A673 (cell line): Measurements from ENCODE around the gene MLF2. TPM values are rescaled to one million over a fixed set of nuclear protein-coding genes. Genes with fewer than 3 reads are reported as not detected.
A peak's percentile ranks its signal among the peaks of the same experiment; 100 is the strongest.

Experiments used
- BruUV-seq: library from RNA; stranded (reverse); fragments of 400-500 nt; replicated peaks from 2 replicates; lab custom pipeline; 2021; lab: Mats Ljungman, UMichigan
- CTCF ChIA-PET: fragments of 300-600 bp; sonication (Branson Sonifier 250); formaldehyde crosslinking; loops from one replicate; lab custom pipeline; 2022; ENCODE audit warnings: antibody characterized with exemption; lab: Charles Lee
- POLR2A ChIA-PET: fragments of 300-600 bp; sonication (Branson Sonifier 250); formaldehyde crosslinking; loops from one replicate; lab custom pipeline; 2022; ENCODE audit warnings: antibody characterized with exemption; ENCODE audit not compliant: low non-redundant PET; lab: Charles Lee
- DNase-seq: peaks from one replicate; pipeline ENCODE4 v3.0.0-alpha.2; 2015; ENCODE audit warnings: low spot score
- H3K27ac ChIP-seq: fragments of 200-600 bp; sonication (generic); 2 replicates; pipeline ENCODE4 v1.5.1; 2016; ENCODE audit warnings: mixed run types, low read depth, mild to moderate bottlenecking, mixed read lengths, antibody characterized with exemption, low read length; ENCODE audit not compliant: poor library complexity, severe bottlenecking
- H3K27me3 ChIP-seq: fragments of 200-600 bp; sonication (generic); replicated peaks from 2 replicates; pipeline ENCODE4 v1.6.1; 2017; ENCODE audit warnings: mixed run types, low read depth, mild to moderate bottlenecking, mixed read lengths, antibody characterized with exemption, low read length; ENCODE audit not compliant: insufficient read depth, poor library complexity
- H3K36me3 ChIP-seq: fragments of 200-600 bp; sonication (generic); 2 replicates; pipeline ENCODE4 v1.6.1; 2016; ENCODE audit warnings: mixed run types, mild to moderate bottlenecking, mixed read lengths, antibody characterized with exemption, low read length; ENCODE audit not compliant: insufficient read depth, poor library complexity, severe bottlenecking
- H3K4me1 ChIP-seq: fragments of 200-600 bp; sonication (generic); 2 replicates; pipeline ENCODE4 v1.6.1; 2017; ENCODE audit warnings: mixed run types, mild to moderate bottlenecking, mixed read lengths, antibody characterized with exemption, low read length; ENCODE audit not compliant: insufficient read depth, poor library complexity, severe bottlenecking
- H3K4me3 ChIP-seq: fragments of 200-600 bp; sonication (generic); 2 replicates; pipeline ENCODE4 v1.5.1; 2016; ENCODE audit warnings: low read depth, mixed run types, mild to moderate bottlenecking, mixed read lengths, low read length; ENCODE audit not compliant: poor library complexity, severe bottlenecking
- H3K9me3 ChIP-seq: fragments of 200-600 bp; sonication (generic); 2 replicates; pipeline ENCODE4 v1.6.1; 2016; ENCODE audit warnings: mixed run types, low read depth, mild to moderate bottlenecking, mixed read lengths, antibody characterized with exemption, low read length; ENCODE audit not compliant: poor library complexity, severe bottlenecking
- CTCF ChIP-seq: fragments of 300-800, 200-600 bp; sonication (generic); conservative IDR thresholded peaks from 2 replicates; pipeline ENCODE4 v1.5.1; 2017; ENCODE audit warnings: low read depth, mild to moderate bottlenecking, antibody characterized with exemption, low read length, moderate library complexity, mixed read lengths
- EZH2 ChIP-seq: fragments of 200-600 bp; sonication (generic); IDR thresholded peaks from 2 replicates; pipeline ENCODE4 v1.6.1; 2017; ENCODE audit warnings: borderline replicate concordance, low read depth, mild to moderate bottlenecking, mixed read lengths, antibody characterized with exemption, low read length; ENCODE audit not compliant: poor library complexity, severe bottlenecking
- intact Hi-C: fragments of 100-400 bp; cut with micrococcal nuclease; formaldehyde crosslinking; loops from one replicate; pipeline ENCODE4 v1.10.0; 2022; ENCODE audit not compliant: unreplicated experiment
- total RNA-seq: library from RNA; stranded (reverse); gene quantifications from 2 replicates; pipeline ENCODE4 v1.2.3, GENCODE V29; 2021

MLF2 gene
- total RNA-seq, 1 experiment from 2014 or later, result 242 TPM

GRCh38 chr12:6764011-6764828, 11.3 kb upstream of the MLF2 start:
- H3K4me1 ChIP-seq, result peaks cover 36% of the 10 kb centered on the region
- peak; percentile 100 for DNase-seq
- intact Hi-C loops, result loop anchor here (1.0 to 10.0 kb wide), 2 partner anchors 40 to 201 kb away; partner anchors contain the start of gene COPS7A
- BruUV-seq, result no TSS peak
- no peaks in the 10 kb centered on the region for H3K27me3 ChIP-seq
- no peaks in the 10 kb centered on the region for H3K9me3 ChIP-seq
- H3K36me3 ChIP-seq, result peaks cover under 1% of the 10 kb centered on the region
- ChIA-PET CTCF (interaction anchor here (0.7 kb wide), 1 partner anchor 11 kb away, joined by 3 read pairs; the partner anchor contains the start of gene MLF2), POLR2A (no interaction called here)
- TF ChIP-seq CTCF, result no peak
- TF ChIP-seq EZH2, result no peak
- peak overlapping the region; percentile 97 for H3K4me3 ChIP-seq
- peak overlapping the region; percentile 89 for H3K27ac ChIP-seq

DNA sequence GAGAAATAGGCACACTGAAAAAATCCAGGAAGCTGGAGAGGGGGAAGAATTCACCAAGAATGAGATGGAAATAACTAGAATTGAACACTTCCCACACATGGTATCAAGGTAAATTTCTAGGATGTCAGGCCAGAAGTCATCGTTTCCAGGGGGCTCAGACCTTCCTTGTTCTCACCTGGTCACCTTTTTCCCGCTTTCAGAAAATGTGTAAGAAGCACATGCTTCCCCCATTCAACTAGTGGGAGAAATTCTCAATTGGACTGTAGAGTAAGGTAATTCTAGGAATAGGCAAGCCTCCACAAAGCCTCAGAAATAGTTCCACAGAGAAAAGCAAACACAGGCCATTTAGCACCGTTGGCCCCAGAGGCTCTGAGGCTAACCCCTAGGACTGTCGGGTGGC, 10.4 kb upstream of the MLF2 start:
- Histone ChIP-seq H3K27ac (peak overlapping the region; percentile 89), H3K9me3 (no peaks in the 10 kb centered on the region), H3K27me3 (no peaks in the 10 kb centered on the region), H3K36me3 (no peaks in the 10 kb centered on the region), H3K4me3 (no peak overlapping the region), H3K4me1 (peaks cover 28% of the 10 kb centered on the region)
- intact Hi-C loops, result loop anchor here (10.0 kb wide), 1 partner anchor 201 kb away; no protein-coding TSS in a partner anchor
- POLR2A ChIA-PET, result no interaction called here
- DNase-seq, result no peak
- TF ChIP-seq CTCF, result no peak
- TF ChIP-seq EZH2, result no peak
- no TSS peak for BruUV-seq
- CTCF ChIA-PET, result no interaction called here

- Histone ChIP-seq H3K4me3 (no peak overlapping the region), H3K27ac (no peak overlapping the region), H3K36me3 (no peaks in the 10 kb centered on the region), H3K9me3 (no peaks in the 10 kb centered on the region), H3K27me3 (no peaks in the 10 kb centered on the region), H3K4me1 (peaks cover 12% of the 10 kb centered on the region)
- intact Hi-C loops, result loop anchor here (10.0 kb wide), 1 partner anchor 205 kb away; no protein-coding TSS in a partner anchor
- no peak for TF ChIP-seq CTCF
- no peak for TF ChIP-seq EZH2
- ChIA-PET CTCF (no interaction called here), POLR2A (interaction anchor here (0.6 to 0.7 kb wide), 2 partner anchors 74 to 226 kb away, joined by 3 to 5 read pairs; partner anchors contain the start of gene GAPDH)
- DNase-seq, result no peak
- no TSS peak for BruUV-seq
Measured at GRCh38 chr12:6759741-6760140, 6.8 kb upstream of the MLF2 start.
